NCI-H510A (cell line): ENCODE data around the gene SELENOV.

Source experiments
- DNase-seq: peaks from one replicate; lab custom pipeline; 2025; lab: John Stamatoyannopoulos, UW

Gene SELENOV

DNA sequence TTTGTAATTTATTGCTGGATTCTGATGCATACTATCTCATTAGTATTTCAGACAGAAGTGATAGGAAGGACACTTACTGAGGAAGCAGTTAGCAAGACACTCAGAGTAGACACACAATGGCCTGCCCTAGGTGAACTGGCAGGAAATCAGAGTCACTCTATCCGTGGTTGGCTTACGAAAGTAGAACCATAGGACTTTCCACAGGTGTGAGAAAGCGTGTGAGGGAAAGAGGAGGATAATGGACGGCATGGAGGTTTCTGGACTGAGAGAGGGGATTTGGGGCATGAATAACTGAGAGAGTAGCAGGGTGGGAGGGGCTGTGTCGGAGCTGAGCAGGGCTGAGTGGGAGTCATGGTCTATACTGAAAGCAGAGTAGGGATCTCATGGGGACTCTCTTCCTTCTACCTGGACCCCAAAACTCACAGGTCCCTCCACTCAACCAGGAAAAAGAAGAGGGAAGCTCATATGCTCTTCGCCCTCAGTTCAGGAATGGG, 43.7 kb downstream of the SELENOV start:
- no peak for DNase-seq

- DNase-seq, result no peak
Observed at GRCh38 chr19:39563408-39563807, 48.5 kb downstream of the SELENOV start.

DNA sequence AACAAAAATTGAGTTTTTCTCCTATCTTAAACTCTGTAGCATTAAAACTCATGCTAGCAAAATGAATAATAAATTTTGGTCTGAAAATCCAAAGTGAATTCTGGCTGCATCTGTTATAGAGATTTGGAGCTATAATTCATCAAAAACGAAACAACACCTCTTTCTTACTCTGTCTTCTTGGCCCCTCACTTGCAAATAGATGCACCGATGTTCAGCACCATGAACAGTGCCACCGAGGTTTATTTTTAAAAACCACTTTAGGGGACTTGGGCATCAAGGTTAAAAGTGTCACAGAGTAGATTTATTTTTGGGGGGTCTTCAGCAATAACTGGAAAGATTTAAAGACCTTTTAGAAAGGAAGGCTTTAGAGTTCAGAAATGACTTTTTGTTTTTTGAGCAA, 51.1 kb downstream of the SELENOV start:
- DNase-seq, result no peak

DNA sequence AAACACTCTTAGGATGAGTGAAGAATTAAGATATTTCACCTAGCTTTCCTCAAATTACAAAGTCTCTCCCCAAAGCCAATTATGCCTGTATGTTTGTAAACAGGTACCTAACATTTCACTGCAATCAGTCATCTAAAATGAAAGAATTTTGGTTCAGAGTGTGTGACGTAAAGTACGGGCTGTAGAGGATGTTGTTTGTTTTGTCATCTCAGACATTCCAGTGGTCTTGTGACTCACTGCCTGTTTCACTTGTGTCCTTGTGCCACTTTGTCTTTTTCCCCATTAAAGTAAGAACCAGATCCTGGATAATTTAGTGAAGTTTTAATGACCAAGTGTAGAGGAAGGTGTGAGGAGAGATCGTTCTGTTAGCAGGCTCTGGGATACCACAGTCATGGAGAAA, 53.7 kb downstream of the SELENOV start:
- no peak for DNase-seq
